GM18511 (cell line): Measurements from ENCODE around the gene CDK19.
A peak's percentile ranks its signal among the peaks of the same experiment; 100 is the strongest.
"Not testable (repeated sequence)": the region's sequence is repeated elsewhere in the genome, so short reads cannot be mapped to it uniquely, and the experiment has no call there.

Source experiments
- ATAC-seq: cut with Tn5 transposase; IDR thresholded peaks from one replicate; pipeline ENCODE4 v1.9.1; 2021; ENCODE audit warnings: mild to moderate bottlenecking, moderate library complexity; ENCODE audit not compliant: unreplicated experiment

CDK19 gene

DNA sequence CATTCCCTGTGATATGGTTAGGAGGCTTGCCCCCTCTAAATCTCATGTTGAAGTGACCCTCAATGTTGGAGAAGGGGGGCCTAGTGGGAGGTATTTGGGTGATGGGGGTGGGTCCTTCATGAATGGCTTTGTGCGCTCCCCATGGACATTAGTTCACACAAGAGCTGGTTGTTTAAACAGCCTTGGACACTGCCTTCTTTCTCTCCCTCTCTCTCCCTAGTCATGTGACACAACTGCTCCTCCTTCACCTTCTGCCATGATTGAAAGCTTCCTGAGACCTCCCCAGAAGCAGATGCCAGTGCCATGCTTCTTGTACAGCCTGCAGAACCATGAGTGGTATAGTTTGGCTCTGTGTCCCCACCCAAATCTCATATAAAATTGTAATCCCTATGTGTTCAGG lies 221.6 kb downstream of the CDK19 start:
- no peak for ATAC-seq

DNA sequence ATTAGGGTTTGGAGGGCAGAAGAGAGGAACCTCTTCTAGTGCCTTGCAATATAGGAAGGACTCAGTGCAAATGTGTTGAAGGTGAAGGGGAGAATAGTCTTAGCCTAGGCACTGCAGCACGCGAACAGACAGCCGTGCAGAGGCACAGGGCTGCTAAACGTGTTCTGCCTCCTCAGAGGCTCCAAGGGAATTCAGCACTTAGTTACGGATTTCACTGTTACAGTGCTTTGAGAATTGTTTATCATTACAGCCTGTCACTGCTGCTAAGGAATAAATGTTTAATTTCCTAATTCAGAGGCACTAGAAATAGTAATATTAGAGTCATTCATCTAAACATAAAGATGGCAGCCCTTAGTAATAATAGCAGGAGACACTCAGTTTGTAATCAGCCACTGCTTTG lies 222.5 kb downstream of the CDK19 start:
- no peak for ATAC-seq

GRCh38 chr6:110590821-110591351 lies 224.4 kb downstream of the CDK19 start:
- ATAC-seq = no peak

GRCh38 chr6:110589865-110590513 lies 225.3 kb downstream of the CDK19 start:
- ATAC-seq = peak; percentile 99

GRCh38 chr6:110587328-110587727 lies 227.9 kb downstream of the CDK19 start:
- no peak for ATAC-seq

DNA sequence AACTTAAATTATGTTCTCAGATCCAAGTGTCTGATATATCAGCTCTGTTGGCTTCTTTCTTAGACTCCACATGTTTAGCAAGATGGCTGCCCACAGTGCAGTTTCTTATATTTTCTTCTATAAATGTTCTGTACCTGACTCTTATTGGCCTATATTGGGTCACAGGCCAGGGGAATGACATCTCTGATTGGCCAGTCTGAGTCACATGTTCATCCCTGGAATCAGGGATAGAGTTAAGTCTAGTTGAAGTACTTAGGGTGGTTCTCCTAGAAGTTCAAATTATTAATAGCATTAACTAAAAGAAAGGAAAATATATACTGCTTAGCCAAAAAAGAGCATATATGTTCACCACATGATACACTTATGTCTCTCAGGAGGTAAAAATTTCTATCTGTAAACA lies 233.6 kb downstream of the CDK19 start:
- ATAC-seq = no peak

DNA sequence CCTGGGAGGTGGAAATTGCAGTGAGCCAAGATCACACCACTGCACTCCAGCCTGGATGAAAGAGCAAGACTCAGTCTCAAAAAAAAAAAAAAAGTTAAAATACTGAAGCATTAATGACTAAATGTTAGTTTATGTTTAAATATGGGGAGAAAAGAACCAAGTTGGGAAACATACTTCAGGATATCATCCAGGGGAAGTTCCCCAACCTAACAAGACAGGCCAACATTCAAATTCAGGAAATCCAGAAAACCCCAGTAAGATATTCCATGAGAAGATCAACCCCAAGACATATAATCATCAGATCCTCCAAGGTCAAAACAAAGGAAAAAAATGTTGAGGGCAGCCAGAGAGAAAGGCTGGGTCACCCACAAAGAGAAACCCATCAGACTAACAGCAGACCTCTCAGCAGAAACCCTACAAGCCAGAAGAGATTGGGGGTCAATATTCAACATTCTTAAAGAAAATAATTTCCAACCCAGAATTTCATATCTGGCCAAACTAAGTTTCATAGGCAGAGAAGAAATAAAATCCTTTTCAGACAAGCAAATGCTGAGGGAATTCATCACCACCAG lies 237.6 kb downstream of the CDK19 start:
- ATAC-seq = not testable (repeated sequence)

DNA sequence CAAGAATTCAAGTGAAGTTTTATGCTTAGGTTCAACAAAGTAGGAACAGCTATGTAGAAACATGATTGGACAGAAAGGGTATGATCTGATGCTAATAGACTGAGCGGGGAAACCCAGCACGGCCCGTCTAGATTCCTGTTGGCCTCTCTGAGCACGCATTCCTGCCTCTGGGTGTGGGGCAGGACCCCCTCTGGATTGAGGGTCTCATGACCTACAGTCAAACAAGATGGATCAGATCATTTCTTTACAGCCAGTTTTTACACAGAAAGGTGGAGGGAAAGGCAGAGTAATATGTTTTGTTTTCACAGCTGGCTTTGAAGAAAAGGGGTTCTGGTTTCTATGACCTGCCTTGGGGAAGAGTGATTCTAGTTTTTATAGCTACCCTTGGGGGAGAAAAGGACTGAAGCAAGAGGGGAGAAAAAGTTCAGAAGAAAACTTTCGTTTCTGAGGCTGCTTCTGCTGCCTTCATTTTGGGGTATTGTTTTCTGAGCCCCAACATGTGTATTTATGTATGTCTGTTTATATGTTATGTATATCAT lies 239.3 kb downstream of the CDK19 start:
- ATAC-seq = no peak

DNA sequence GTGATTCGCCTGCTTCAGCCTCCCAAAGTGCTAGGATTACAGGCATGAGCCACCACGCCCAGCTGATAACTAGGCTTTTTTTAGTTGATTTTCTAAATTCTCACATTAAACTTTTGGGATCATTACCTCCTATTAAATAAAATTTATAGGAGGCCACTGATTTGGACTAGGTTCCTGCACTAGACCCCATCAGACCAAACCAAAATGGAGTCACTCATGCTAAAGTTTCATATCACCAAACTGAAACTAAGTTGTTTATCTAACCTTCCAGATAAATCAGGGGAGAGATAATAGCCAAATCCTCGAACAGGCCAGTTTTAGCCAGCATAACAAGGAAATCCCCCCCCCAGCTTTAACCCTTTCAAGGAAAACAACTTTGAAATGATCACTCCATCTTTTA lies 240.5 kb downstream of the CDK19 start:
- no peak for ATAC-seq

DNA sequence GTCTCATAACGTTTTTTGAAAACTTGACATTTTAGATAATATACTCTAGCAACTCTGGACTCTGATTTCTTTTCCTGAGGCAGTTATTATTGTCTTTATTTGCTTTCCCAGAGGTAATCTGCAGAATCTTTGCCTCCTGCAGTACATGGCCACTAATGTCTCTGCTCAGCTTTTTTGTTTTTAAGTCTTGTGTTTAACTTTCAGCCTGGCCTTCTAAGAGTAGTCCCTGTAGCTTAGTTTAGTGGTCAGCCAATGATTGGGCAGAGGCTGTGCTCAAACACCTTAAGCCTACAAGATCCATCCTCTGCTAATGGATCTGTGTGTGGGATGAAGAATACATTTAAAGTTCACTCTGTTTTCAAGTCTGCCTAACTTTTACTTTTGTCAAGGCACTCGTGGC lies 241.7 kb downstream of the CDK19 start:
- ATAC-seq = no peak

DNA sequence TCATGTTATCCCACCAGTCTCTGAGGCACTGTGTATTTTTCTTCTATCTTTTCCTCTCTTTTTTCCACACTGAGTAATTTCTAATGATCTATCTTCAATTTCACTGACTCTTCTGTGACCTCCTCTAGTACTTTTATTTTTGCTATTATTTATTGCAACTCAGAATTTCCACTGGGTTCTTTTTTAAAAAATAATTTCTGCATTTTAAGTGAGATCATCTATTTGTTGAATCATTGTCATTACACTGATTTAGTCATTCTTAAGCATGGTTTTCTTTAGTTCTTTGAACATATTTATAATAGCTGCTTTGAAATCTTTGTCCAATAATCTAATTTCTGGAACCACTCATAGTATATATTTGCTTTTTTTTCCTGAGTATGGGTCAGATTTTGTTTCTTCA lies 242.1 kb downstream of the CDK19 start:
- no peak for ATAC-seq

- no peak for ATAC-seq
These were observed 247.1 kb downstream of the CDK19 start for GRCh38 chr6:110567957-110568696.

DNA sequence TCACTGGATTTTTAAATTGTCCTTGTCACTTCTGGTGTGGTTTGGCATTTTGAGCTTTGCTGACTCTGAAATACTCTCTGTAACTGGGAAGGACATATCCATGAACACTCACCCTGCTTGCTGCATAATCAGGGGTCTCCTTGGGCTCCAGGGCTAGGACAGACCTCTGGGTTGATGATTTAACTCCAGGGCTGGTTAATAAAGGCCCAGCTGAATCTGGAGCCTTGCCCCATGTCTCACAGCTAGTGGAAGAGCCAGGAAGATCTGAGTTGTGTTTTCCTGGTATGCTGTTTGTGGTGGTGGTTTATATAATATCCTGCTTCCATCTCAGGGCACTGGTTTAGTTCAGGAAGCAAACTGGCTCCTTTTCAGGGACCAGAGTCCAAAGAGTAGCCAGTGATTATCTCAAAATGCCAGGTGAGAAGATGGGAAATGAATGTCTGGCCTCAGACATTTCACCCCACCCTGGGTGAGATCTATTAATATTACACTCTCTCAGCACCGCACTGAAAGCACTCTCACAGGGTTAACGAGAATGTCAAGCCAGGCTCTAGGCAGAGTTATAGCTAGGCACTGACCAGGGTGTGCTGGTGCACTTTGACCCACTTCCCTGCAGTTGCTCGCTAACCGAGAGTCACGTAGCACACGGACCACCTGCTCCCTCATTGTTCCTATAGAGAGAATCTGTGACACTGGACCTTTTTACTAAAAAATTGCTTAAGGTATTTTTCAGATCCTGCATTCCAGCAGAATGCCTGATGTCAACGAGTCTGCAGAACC lies 248.7 kb downstream of the CDK19 start:
- ATAC-seq = no peak

GRCh38 chr6:110564703-110565421 lies 250.4 kb downstream of the CDK19 start:
- no peak for ATAC-seq

DNA sequence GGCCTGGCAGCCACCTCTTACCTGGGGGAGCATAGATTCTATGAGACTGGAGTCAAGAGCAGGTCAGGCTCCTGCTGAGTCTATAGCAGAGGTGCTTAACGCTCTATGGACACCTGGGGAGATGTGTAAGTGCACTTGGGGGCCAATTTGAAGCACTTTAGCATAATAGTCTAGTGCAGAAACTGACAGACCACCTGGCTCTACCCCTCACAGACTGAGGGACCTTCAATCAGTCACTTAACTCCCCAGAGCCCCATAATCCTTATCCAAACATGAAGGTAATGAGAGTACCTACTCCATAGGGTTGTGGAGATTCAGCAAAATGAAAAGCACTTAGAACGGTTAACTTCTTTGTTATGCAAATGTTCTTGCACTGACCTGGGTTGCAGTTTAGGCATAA lies 251.6 kb downstream of the CDK19 start:
- ATAC-seq = no peak

DNA sequence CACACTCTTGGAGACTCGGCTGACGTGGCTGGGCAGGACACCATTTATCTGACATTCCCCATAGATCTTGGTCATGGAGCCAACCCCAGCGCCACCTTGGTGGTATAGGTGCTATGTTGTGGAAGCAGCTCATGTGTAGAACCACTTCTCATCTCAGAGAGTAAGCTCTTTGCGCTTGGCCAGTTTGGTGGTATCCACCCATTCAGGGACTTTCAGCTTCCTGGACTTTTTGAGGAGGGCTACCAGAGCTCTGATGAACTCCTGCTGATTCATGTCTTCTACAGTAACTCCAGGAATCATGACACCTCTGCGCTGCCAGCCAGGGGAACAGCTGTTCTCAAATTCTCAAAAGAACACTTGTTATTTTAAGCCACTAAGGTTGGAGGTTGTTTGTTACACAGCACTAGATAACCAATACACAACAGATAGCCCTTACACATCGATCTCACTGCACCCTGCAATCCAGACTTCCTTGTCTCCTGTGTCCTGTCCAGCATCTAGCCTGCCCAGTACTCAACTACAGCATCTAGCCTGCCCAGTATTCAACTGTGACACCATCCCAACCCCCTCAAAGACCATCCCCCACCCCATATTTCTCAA lies 252.9 kb downstream of the CDK19 start:
- no peak for ATAC-seq

DNA sequence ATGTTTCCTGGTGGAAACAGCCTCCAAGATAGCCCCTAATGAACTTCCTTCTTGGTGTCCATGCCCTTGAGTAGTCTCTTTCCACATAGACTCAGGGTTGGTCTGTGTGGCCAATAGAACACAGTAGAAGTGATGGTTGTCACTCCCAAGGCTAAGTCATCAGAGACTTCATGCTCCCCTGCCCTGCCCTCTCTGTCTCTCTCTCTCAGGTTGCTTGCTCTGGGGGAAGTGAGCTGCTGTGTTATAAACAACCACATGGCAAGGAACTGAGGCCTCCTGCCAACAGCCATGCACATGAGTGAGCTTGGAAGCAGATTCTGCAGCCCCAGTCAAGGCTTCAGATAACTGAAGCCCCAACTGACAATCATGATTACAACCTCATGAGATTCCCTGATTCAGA lies 253.6 kb downstream of the CDK19 start:
- no peak for ATAC-seq

DNA sequence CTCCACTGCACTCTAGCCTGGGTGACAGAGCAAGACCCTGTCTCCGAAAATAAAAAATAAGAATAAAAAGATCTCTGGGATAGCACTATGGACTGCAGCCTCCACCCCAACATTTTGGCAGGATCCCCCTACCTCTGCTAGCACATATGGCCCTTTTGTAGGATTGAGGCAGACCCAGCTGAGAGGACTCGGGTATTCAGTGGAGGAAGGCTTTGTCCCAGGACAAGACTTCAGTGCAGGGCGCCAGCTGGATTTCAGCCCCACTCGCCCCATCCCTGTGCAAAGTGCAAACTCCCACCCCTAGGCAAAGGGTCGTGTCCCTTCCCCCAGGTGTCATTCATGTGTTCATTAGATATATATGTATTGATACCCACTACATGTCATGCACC lies 254.3 kb downstream of the CDK19 start:
- no peak for ATAC-seq

GRCh38 chr6:110560239-110561007 lies 254.8 kb downstream of the CDK19 start:
- ATAC-seq = no peak
